Loucy (cell line): Measurements from ENCODE around the gene DNAH14.

ENCODE experiments used
- H2AFZ ChIP-seq: fragments of 200-600 bp; sonication (generic); 2 replicates; pipeline ENCODE4 v1.6.0; 2016; ENCODE audit warnings: antibody characterized with exemption, mild to moderate bottlenecking, low read length, moderate library complexity
- H3F3A ChIP-seq: fragments of 200-600 bp; 2 replicates; pipeline ENCODE4 v1.6.0; 2016; ENCODE audit warnings: antibody characterized with exemption, low read depth, mild to moderate bottlenecking
- H3K27me3 ChIP-seq: fragments of 200-600 bp; sonication (generic); 2 replicates; pipeline ENCODE4 v1.6.1; 2014; ENCODE audit warnings: low read length, mild to moderate bottlenecking; ENCODE audit not compliant: insufficient read depth, poor library complexity, severe bottlenecking
- H3K36me3 ChIP-seq: fragments of 200-600 bp; sonication (generic); 2 replicates; pipeline ENCODE4 v1.6.1; 2016; ENCODE audit warnings: low read length; ENCODE audit not compliant: insufficient read depth
- H3K4me1 ChIP-seq: fragments of 200-600 bp; sonication (generic); 2 replicates; pipeline ENCODE4 v1.5.1; 2014; ENCODE audit warnings: low read length, mild to moderate bottlenecking; ENCODE audit not compliant: insufficient read depth, poor library complexity, severe bottlenecking
- H3K4me2 ChIP-seq: fragments of 200-600 bp; sonication (generic); 2 replicates; pipeline ENCODE4 v1.6.0; 2014; ENCODE audit warnings: antibody characterized with exemption, low read length, low read depth, mild to moderate bottlenecking; ENCODE audit not compliant: poor library complexity, severe bottlenecking
- H3K4me3 ChIP-seq: fragments of 200-600 bp; sonication (generic); 2 replicates; pipeline ENCODE4 v1.5.1; 2014; ENCODE audit warnings: low read length, mild to moderate bottlenecking, mixed read lengths; ENCODE audit not compliant: poor library complexity, severe bottlenecking
- H3K79me2 ChIP-seq: fragments of 200-600 bp; sonication (generic); 2 replicates; pipeline ENCODE4 v1.6.1; 2014; ENCODE audit warnings: low read length; ENCODE audit not compliant: insufficient read depth
- H3K9ac ChIP-seq: fragments of 200-600 bp; sonication (generic); 2 replicates; pipeline ENCODE4 v1.6.0; 2014; ENCODE audit warnings: mild to moderate bottlenecking, low read depth, low read length, moderate library complexity; ENCODE audit not compliant: poor library complexity, severe bottlenecking
- H3K9me2 ChIP-seq: fragments of 200-600 bp; sonication (generic); replicated peaks from 2 replicates; pipeline ENCODE4 v1.6.1; 2016; ENCODE audit warnings: low read depth, low read length, mixed read lengths
- H3K9me3 ChIP-seq: fragments of 200-600 bp; sonication (generic); 2 replicates; pipeline ENCODE4 v1.6.1; 2014; ENCODE audit warnings: mild to moderate bottlenecking, antibody characterized with exemption, low read length, low read depth; ENCODE audit not compliant: insufficient read depth
- H4K20me1 ChIP-seq: fragments of 200-600 bp; sonication (generic); 2 replicates; pipeline ENCODE4 v1.6.0; 2014; ENCODE audit warnings: antibody characterized with exemption, low read length, mild to moderate bottlenecking; ENCODE audit not compliant: insufficient read depth, poor library complexity, severe bottlenecking
- CTCF ChIP-seq: fragments of 200-600 bp; sonication (generic); conservative IDR thresholded peaks from 2 replicates; pipeline ENCODE4 v1.5.1; 2014; ENCODE audit warnings: mild to moderate bottlenecking, antibody characterized with exemption, low read length
- EZH2phosphoT487 ChIP-seq: fragments of 200-600 bp; IDR thresholded peaks from 2 replicates; pipeline ENCODE4 v1.6.1; 2018; ENCODE audit warnings: antibody characterized with exemption, mild to moderate bottlenecking, moderate library complexity, borderline replicate concordance

DNAH14 gene

GRCh38 chr1:225408249-225408648, 478.8 kb downstream of the DNAH14 start:
- Histone ChIP-seq H3K9ac (no peak overlapping the region), H3K4me1 (no peaks in the 10 kb centered on the region), H3K79me2 (peaks cover 49% of the 10 kb centered on the region), H3K27me3 (no peaks in the 10 kb centered on the region), H3K4me3 (no peak overlapping the region), H3K9me3 (no peaks in the 10 kb centered on the region), H2AFZ (no peak overlapping the region), H3F3A (no peaks in the 10 kb centered on the region), H3K4me2 (no peak overlapping the region), H3K9me2 (no peaks in the 10 kb centered on the region), H3K36me3 (peaks cover 95% of the 10 kb centered on the region), H4K20me1 (peaks cover 10% of the 10 kb centered on the region)
- TF ChIP-seq EZH2phosphoT487 (no peak), CTCF (no peak)

- no peaks in the 10 kb centered on the region for H3K9me2 ChIP-seq
- no peak overlapping the region for H2AFZ ChIP-seq
- H3K4me2 ChIP-seq, result no peak overlapping the region
- TF ChIP-seq EZH2phosphoT487 (no peak), CTCF (no peak)
- no peaks in the 10 kb centered on the region for H3K4me1 ChIP-seq
- no peak overlapping the region for H3K4me3 ChIP-seq
- H3F3A ChIP-seq, result no peaks in the 10 kb centered on the region
- H3K9ac ChIP-seq, result no peak overlapping the region
- peaks cover 17% of the 10 kb centered on the region for H4K20me1 ChIP-seq
- peaks cover 95% of the 10 kb centered on the region for H3K36me3 ChIP-seq
- H3K27me3 ChIP-seq, result no peaks in the 10 kb centered on the region
- H3K9me3 ChIP-seq, result no peaks in the 10 kb centered on the region
- H3K79me2 ChIP-seq, result peaks cover 57% of the 10 kb centered on the region
Observed at GRCh38 chr1:225409051-225409450, 479.6 kb downstream of the DNAH14 start.

- peaks cover 96% of the 10 kb centered on the region for H3K36me3 ChIP-seq
- TF ChIP-seq CTCF (no peak), EZH2phosphoT487 (no peak)
- H3K4me2 ChIP-seq, result no peak overlapping the region
- H3K4me3 ChIP-seq, result no peak overlapping the region
- no peak overlapping the region for H3K9ac ChIP-seq
- H3K9me2 ChIP-seq, result no peaks in the 10 kb centered on the region
- H3K27me3 ChIP-seq, result no peaks in the 10 kb centered on the region
- H3K9me3 ChIP-seq, result no peaks in the 10 kb centered on the region
- H2AFZ ChIP-seq, result no peak overlapping the region
- H3K79me2 ChIP-seq, result peaks cover 63% of the 10 kb centered on the region
- no peaks in the 10 kb centered on the region for H3F3A ChIP-seq
- no peaks in the 10 kb centered on the region for H3K4me1 ChIP-seq
- peaks cover 24% of the 10 kb centered on the region for H4K20me1 ChIP-seq
Observed at GRCh38 chr1:225410036-225410435, 480.6 kb downstream of the DNAH14 start.
